ENCODE results near the gene SLC6A8. TPM values are rescaled to one million over a fixed set of nuclear protein-coding genes. Genes with fewer than 3 reads are reported as not detected.

Gene SLC6A8
- total RNA-seq: 7.8 and 11.5 TPM in 2 replicates

DNA sequence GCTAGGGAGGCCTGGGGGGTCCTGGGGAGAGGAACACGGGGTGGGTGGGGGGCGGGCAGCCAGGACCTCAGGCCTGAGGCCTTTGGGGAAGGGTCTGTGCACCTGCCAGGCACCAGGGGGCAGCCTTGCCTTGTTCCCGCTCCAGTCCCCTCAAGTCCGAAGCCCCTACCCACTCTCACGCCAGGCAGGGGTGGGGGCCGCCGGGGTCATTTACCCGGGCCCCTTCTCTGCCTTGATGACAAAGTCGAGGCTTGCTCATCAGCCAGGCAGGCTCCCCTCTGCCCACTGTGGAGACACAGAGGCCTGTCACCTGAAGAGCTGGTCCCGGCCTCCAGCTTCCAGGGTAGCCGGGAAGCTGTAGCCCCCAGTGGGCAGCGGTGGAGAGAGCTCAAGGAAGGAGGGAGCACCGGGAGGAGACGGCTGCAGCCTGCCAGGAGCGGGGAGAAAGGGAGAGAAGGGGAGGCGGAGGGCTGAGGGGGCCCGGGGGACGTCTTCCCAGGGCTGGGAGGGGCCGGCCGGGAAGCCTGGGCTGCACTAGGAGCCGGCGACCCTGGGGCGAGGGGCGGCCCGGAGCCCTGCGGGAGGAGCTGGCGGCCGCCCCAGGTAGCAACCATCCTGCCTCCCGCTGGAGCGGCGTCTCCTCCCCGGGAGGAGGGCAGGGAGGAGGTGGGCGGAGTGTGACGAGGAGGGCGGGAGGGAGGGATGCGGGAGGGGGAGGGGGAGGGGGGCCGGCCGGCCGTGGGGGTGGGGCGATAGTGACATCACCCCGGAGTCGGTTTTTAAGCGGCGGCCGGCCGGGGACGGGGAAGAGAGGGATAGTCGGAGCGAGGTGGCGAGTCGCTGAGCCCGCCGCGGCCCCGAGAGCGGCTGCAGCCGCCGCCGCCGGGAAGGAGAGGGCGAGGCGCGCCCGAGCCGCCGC is at the start of gene SLC6A8:
Gene SLC6A8 (plus strand): TSS at position 806 of the 919 bp plus-strand sequence. CDS start 649 bp downstream, outside the sequence.

DNA sequence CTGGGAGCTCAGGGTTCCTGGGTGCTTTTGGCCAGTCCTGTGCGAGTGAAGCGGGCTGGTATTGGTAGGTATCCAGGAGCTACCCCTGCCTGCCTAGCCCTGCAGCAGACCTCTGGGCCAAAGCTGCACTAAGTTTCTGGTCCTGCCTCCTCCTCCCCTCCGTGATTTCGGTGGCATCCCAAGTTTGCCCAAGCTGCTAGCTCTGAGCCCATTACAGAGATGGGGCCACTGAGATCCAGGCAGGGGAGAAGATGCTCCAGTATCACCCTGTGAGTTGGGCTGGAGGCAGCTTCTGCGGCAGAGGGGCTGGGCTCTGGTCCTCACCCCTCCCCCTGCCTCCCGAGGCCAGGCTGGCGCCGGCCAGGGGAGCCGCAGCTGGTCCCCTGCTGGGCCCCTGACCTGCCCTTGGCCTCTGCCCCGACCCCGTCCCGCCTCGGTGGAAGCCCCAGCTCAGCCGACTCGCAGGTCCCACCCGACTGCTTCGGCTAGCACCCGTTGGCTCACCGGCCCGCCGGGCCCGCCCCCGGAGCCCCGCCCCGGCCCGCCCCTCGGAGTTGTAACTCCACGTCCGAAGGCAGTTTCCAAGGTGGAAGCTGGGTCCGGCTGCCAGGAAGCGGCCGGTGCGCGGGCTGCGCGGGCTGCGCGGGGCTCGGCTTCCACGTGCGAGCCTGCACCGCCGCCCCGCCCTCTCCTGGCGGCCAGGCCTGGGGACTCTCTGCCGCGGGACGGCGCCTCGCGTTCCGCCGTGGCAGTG is 40.9 kb upstream of the SLC6A8 start, which contains the start of gene DUSP9:
Gene DUSP9 (plus strand): TSS at position 584 of the 754 bp plus-strand sequence. CDS start 751 bp downstream, outside the sequence.

DNA sequence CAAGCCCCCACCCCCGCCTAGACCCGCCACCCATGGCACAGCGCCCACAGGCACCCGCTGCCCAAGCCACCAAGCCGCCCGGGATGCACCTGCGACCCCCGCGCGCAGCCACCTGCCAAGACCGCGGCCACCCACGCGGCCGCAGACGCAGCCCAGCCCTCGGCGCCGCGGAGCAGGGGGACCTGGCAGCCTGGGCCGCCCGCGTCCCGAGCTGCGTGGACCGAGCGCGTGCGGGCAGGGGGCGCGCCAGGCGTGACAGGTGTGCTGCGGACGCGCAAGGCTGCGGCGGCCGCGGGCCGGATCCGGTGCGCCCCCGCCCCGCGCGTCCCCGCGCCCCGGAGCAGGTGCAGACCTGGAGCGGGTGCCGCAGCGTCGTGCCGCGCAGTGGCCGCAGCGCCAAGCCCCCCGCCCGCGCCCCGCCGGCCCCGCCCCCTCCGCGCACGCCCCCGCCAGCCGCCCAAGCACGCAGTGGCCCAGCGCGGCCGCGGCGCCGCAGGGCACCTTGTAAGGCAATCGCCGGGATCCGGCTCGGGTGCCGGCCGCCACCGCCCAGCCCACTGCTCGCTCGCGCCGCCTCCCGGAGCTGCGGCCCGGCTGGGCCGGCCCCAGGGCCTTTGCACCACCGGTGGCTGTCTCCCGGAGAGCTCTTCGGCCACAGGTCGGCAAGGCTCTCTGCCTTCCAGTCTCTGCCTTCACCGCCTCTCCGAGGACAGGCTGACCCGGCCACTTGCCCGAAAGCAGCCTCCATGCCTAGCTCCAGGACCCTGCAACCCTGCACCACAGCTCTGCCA is 14.1 kb upstream of the SLC6A8 start, which contains the start of gene PNCK:
Gene PNCK (minus strand): TSS at position 386 of the 791 bp plus-strand sequence. CDS start 737 bp downstream, outside the sequence.

DNA sequence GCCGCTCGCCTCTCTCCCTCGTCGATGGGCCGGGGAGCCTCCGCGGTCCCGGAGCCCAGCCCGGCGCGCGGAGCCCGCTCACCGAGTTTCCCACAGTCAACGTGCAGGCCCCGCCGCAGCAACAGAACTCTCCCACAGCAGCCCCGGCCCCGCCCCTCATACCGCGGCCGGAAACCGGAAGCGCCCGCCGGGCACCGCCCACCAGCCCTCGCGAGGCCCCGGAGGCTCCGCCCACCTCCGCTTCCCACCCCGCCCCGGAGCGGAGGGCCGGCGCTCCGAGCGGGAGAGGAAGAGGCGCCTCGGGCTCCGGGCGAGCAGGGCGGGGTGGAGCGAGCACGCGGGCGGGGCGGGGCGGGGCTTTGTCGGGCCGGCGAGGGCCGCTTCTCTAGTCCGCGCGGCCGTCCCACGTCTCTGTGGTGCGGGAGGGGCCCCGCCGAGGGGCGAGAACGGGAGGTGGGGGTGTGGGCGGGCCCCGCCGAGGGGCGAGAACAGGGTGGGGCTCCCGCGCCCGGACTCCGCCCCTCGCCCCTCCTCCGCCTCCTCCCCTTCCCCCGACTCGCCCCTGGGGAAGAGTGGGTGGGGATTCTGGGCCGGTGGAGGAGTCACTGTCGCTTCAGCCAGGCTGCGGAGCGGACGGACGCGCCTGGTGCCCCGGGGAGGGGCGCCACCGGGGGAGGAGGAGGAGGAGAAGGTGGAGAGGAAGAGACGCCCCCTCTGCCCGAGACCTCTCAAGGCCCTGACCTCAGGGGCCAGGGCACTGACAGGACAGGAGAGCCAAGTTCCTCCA is 36.7 kb downstream of the SLC6A8 start, which contains the start of the genes ABCD1 and BCAP31:
Gene ABCD1 (plus strand): TSS at position 605 of the 787 bp plus-strand sequence. CDS start 411 bp downstream, outside the sequence.
Gene BCAP31 (minus strand): TSS at position 136 of the 787 bp plus-strand sequence. CDS start 1,143 bp downstream, outside the sequence.

Other genes starting within 250 kb of the SLC6A8 start
- gene TREX2, start 241.9 kb upstream of the SLC6A8 start, total RNA-seq: 1.3 and 2.0 TPM in 2 replicates
- 6.9 and 12.3 TPM in 2 replicates for gene HAUS7, start 217.3 kb upstream of the SLC6A8 start, total RNA-seq
- gene BGN, start 192.9 kb upstream of the SLC6A8 start, total RNA-seq: 2.4 and 5.3 TPM in 2 replicates
- gene ATP2B3, start 170.3 kb upstream of the SLC6A8 start, total RNA-seq: not detected in 2 replicates
- gene CCNQ, start 88.8 kb upstream of the SLC6A8 start, total RNA-seq: 20.7 and 31.1 TPM in 2 replicates
- gene DUSP9, start 40.7 kb upstream of the SLC6A8 start, total RNA-seq: not detected in 2 replicates
- 0.17 and 0.32 TPM in 2 replicates for gene PNCK, start 14.1 kb upstream of the SLC6A8 start, total RNA-seq
- 116 and 155 TPM in 2 replicates for gene BCAP31, start 36.5 kb downstream of the SLC6A8 start, total RNA-seq
- gene ABCD1, start 36.9 kb downstream of the SLC6A8 start, total RNA-seq: 11.7 and 13.8 TPM in 2 replicates
- 0.77 and 0.95 TPM in 2 replicates for gene PLXNB3, start 76.3 kb downstream of the SLC6A8 start, total RNA-seq
- 0.32 and 0.43 TPM in 2 replicates for gene SRPK3, start 93.1 kb downstream of the SLC6A8 start, total RNA-seq
- 62.1 and 72.8 TPM in 2 replicates for gene IDH3G, start 106.4 kb downstream of the SLC6A8 start, total RNA-seq
- gene SSR4, start 106.7 kb downstream of the SLC6A8 start, total RNA-seq: 119 and 216 TPM in 2 replicates
- under 0.01 and 0.26 TPM in 2 replicates for gene PDZD4, start 142.6 kb downstream of the SLC6A8 start, total RNA-seq
- 0.09 and 0.32 TPM in 2 replicates for gene L1CAM, start 198.2 kb downstream of the SLC6A8 start, total RNA-seq
- not detected in 2 replicates for gene AVPR2, start 216.7 kb downstream of the SLC6A8 start, total RNA-seq
- 0.52 and 3.6 TPM in 2 replicates for gene ARHGAP4, start 238.3 kb downstream of the SLC6A8 start, total RNA-seq
- 24.7 and 32.7 TPM in 2 replicates for gene NAA10, start 247.1 kb downstream of the SLC6A8 start, total RNA-seq

Measured in bronchial smooth muscle cell (primary cell).